ENCODE data around the gene BORA.
A peak's percentile ranks its signal among the peaks of the same experiment; 100 is the strongest.

The BORA gene

GRCh38 chr13:72686766-72687165 is 41.0 kb upstream of the BORA start:
- TF ChIP-seq, protein P1, sequence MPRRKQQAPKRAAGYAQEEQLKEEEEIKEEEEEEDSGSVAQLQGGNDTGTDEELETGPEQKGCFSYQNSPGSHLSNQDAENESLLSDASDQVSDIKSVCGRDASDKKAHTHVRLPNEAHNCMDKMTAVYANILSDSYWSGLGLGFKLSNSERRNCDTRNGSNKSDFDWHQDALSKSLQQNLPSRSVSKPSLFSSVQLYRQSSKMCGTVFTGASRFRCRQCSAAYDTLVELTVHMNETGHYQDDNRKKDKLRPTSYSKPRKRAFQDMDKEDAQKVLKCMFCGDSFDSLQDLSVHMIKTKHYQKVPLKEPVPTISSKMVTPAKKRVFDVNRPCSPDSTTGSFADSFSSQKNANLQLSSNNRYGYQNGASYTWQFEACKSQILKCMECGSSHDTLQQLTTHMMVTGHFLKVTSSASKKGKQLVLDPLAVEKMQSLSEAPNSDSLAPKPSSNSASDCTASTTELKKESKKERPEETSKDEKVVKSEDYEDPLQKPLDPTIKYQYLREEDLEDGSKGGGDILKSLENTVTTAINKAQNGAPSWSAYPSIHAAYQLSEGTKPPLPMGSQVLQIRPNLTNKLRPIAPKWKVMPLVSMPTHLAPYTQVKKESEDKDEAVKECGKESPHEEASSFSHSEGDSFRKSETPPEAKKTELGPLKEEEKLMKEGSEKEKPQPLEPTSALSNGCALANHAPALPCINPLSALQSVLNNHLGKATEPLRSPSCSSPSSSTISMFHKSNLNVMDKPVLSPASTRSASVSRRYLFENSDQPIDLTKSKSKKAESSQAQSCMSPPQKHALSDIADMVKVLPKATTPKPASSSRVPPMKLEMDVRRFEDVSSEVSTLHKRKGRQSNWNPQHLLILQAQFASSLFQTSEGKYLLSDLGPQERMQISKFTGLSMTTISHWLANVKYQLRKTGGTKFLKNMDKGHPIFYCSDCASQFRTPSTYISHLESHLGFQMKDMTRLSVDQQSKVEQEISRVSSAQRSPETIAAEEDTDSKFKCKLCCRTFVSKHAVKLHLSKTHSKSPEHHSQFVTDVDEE (CRISPR knock-in tag; IDR thresholded peaks at IDR 0.05) = no peak
- TF ChIP-seq OSR1 (CRISPR knock-in tag; IDR thresholded peaks at IDR 0.05) (no peak), RARB (CRISPR knock-in tag; IDR thresholded peaks at IDR 0.05) (no peak)
- no peak for ATAC-seq

DNA sequence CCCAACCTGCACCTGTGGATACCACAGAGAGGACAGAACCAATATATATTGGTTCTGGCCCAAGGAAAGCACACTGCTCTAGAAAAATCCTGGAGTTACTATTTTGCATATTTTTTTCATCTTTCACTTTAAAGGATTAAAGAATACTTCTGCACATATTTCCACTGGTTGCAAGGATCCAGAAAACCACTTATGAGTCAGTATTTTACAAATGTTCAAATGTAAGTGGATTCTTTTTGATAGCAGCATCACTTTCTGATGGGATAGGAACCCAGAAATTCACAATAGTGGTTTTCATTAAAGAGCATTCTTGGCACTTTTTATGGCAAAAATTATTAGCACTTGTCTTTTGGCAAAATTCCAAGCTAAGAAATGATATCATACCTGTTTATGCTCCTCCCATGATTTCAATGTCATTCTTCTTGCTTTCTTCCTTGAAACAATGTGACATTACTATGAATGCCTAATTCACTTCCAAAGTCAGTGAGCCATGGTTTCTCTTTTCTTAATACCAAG is 38.5 kb upstream of the BORA start:
- peak; percentile 82 for TF ChIP-seq ISL1 (CRISPR knock-in tag; IDR thresholded peaks at IDR 0.05)
- TF ChIP-seq, protein P1 (CRISPR knock-in tag; IDR thresholded peaks at IDR 0.05) = no peak
- 0 out of 3 replicates have a peak, but pooled peaks have one; percentile 22 for ATAC-seq

DNA sequence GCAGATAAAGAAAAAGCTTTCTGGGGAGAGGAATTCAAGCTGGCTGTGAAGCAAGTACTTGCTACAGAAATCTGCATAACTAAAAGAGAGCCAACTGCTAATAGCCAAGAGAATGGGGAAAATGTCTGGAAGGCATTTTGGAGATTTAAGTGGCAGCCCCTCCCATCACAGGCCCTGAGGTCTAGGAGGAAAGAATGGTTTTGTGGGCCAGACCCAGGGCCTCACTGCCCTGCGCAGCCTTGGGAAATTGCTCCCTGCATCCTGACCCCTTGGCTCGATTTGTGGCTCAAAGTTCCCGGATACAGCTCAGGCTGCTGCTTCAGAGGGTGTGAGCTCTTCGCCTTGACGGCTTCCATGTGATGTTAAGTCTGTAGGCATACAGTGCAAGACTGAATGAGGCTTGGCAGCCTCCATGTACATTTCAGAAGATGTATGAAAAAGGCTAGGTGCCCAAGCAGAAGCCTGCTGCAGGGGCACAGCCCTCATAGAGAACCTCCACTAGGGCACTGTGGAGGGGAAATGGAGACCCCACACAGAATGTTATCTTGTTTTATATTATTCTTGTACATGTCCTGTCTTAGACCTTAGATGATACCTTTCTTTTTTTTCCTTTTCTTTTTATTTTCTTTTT is 34.7 kb upstream of the BORA start:
- no peak for TF ChIP-seq POU6F1 (CRISPR knock-in tag; IDR thresholded peaks at IDR 0.05; ENCODE audit: borderline replicate concordance, low read depth)
- TF ChIP-seq BACH2 (CRISPR knock-in tag; IDR thresholded peaks at IDR 0.05; ENCODE audit: borderline replicate concordance) = no peak
- no peak for TF ChIP-seq SNAI2 (CRISPR knock-in tag; IDR thresholded peaks at IDR 0.05)
- ATAC-seq = no peak

GRCh38 chr13:72693832-72694231 is 33.9 kb upstream of the BORA start:
- TF ChIP-seq ZC3H10 (CRISPR knock-in tag; IDR thresholded peaks at IDR 0.05) = no peak
- TF ChIP-seq, protein P2, sequence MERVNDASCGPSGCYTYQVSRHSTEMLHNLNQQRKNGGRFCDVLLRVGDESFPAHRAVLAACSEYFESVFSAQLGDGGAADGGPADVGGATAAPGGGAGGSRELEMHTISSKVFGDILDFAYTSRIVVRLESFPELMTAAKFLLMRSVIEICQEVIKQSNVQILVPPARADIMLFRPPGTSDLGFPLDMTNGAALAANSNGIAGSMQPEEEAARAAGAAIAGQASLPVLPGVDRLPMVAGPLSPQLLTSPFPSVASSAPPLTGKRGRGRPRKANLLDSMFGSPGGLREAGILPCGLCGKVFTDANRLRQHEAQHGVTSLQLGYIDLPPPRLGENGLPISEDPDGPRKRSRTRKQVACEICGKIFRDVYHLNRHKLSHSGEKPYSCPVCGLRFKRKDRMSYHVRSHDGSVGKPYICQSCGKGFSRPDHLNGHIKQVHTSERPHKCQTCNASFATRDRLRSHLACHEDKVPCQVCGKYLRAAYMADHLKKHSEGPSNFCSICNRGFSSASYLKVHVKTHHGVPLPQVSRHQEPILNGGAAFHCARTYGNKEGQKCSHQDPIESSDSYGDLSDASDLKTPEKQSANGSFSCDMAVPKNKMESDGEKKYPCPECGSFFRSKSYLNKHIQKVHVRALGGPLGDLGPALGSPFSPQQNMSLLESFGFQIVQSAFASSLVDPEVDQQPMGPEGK (CRISPR knock-in tag; IDR thresholded peaks at IDR 0.05; ENCODE audit: borderline replicate concordance) = no peak
- no peak for TF ChIP-seq RARB (CRISPR knock-in tag; IDR thresholded peaks at IDR 0.05)
- TF ChIP-seq ZNF70 (CRISPR knock-in tag; IDR thresholded peaks at IDR 0.05) = no peak
- no peak for TF ChIP-seq GLIS3 (CRISPR knock-in tag; IDR thresholded peaks at IDR 0.05)
- no peak for TF ChIP-seq TCF4 (CRISPR knock-in tag; IDR thresholded peaks at IDR 0.05; ENCODE audit: borderline replicate concordance)
- TF ChIP-seq CSDC2 (CRISPR knock-in tag; IDR thresholded peaks at IDR 0.05) = no peak
- TF ChIP-seq, protein P1 (CRISPR knock-in tag; IDR thresholded peaks at IDR 0.05) = no peak
- no peak for ATAC-seq

All from SK-N-SH treated with all-trans-retinoic acid at 6 μM for 48 hours (cell line).